HL-60/S4 treated with phorbol 12-myristate 13-acetate at 8.2 ng/mL for 4 days and 3 days (cell line): Measurements from ENCODE around the gene ACP3.

Experiments used
- in situ Hi-C: fragments of 300-500 bp; cut with MboI; formaldehyde crosslinking; loops from 2 replicates; pipeline ENCODE4 v1.15.0; 2022; ENCODE audit warnings: low sequenced_read_pairs

Gene ACP3

GRCh38 chr3:132405609-132406299 lies 88.5 kb downstream of the ACP3 start:
- in situ Hi-C loops = no loop called here

DNA sequence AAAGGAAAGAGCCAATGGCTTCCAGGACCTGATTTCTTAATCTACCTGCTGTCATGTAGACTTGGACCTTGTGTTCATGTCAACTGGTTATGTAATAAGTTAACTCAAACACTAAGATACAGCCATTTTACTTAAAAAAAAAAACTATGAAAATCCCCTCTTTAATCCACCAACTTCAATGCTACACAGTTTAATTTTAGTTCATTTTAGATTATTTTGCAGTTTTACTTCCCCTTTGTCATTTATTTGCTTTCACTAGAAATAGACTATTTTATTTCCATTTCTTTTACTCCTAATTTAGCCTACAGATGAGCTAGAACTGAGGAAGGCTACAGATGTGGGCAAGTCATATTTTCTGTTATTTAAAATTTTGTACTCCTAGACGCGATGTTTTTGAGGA lies 89.4 kb downstream of the ACP3 start:
- in situ Hi-C loops = no loop called here

GRCh38 chr3:132407025-132407424 lies 89.8 kb downstream of the ACP3 start:
- in situ Hi-C loops = no loop called here
